ENCODE results near the gene ABCA4. TPM values are rescaled to one million over a fixed set of nuclear protein-coding genes. Genes with fewer than 3 reads are reported as not detected.

Gene ABCA4
- total and polyA plus RNA-seq, 8 donors: 0.08 to 1.2 (median 0.37) TPM; not detected in 5

- H3K27me3 ChIP-seq: no peaks in the 10 kb centered on the region
- no peak for TF ChIP-seq POLR2A (IDR thresholded peaks at IDR 0.05)
- no peak overlapping the region for H3K4me3 ChIP-seq
- intact Hi-C loops (cut with DNase I; ENCODE audit: low total_unique reads): no loop called here
- no peaks in the 10 kb centered on the region for H3K9me3 ChIP-seq
- WGBS, 5 donors: 73 to 92% (median 74%) methylated on average over 4 of the region's 4 CpGs
- H3K27ac ChIP-seq: peak overlapping the region in 1 of 5 donors; percentile 48
- no peak for DNase-seq
- H3K36me3 ChIP-seq: no peaks in the 10 kb centered on the region
- H3K4me1 ChIP-seq: no peaks in the 10 kb centered on the region
Observed at GRCh38 chr1:93964777-93965200, 156.2 kb downstream of the ABCA4 start.

GRCh38 chr1:93964096-93964776, 156.7 kb downstream of the ABCA4 start:
- Histone ChIP-seq H3K27me3 (no peaks in the 10 kb centered on the region), H3K4me1 (no peaks in the 10 kb centered on the region), H3K36me3 (no peaks in the 10 kb centered on the region), H3K4me3 (no peak overlapping the region), H3K9me3 (no peaks in the 10 kb centered on the region), H3K27ac (peak overlapping the region in 1 of 5 donors; percentile 48)
- TF ChIP-seq POLR2A (IDR thresholded peaks at IDR 0.05) (no peak), EP300 (IDR thresholded peaks at IDR 0.05) (no peak), POLR2AphosphoS5 (IDR thresholded peaks at IDR 0.05) (no peak)
- TF ChIP-seq, protein P1, sequence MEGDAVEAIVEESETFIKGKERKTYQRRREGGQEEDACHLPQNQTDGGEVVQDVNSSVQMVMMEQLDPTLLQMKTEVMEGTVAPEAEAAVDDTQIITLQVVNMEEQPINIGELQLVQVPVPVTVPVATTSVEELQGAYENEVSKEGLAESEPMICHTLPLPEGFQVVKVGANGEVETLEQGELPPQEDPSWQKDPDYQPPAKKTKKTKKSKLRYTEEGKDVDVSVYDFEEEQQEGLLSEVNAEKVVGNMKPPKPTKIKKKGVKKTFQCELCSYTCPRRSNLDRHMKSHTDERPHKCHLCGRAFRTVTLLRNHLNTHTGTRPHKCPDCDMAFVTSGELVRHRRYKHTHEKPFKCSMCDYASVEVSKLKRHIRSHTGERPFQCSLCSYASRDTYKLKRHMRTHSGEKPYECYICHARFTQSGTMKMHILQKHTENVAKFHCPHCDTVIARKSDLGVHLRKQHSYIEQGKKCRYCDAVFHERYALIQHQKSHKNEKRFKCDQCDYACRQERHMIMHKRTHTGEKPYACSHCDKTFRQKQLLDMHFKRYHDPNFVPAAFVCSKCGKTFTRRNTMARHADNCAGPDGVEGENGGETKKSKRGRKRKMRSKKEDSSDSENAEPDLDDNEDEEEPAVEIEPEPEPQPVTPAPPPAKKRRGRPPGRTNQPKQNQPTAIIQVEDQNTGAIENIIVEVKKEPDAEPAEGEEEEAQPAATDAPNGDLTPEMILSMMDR (IDR thresholded peaks at IDR 0.05): no peak
- intact Hi-C loops (cut with DNase I; ENCODE audit: low total_unique reads): no loop called here
- no peak for DNase-seq
- WGBS, 5 donors: 78 to 88% (median 86%) methylated on average over 4 of the region's 4 CpGs

DNA sequence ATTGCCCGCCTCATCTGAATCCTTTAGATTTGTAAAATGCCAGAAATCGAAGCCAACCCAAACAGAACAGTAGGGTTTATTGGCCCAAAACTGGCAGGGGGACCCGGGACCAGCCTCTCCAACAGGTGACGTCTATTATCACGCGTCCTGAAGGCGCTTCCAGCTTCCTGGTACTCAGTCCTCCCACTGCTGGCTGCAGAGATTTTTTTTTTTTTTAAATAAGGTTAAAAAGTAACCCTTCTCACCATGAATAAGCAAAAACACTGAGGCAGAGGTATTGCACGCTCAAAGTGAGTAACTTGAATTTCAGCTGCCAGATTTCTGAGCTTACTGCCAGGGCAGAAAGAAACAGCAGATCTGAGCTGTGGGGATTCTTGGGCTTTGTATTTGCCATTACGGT, 157.4 kb downstream of the ABCA4 start:
- TF ChIP-seq POLR2A (IDR thresholded peaks at IDR 0.05) (no peak), EP300 (IDR thresholded peaks at IDR 0.05) (no peak), POLR2AphosphoS5 (IDR thresholded peaks at IDR 0.05) (no peak)
- TF ChIP-seq, protein P1 (IDR thresholded peaks at IDR 0.05): no peak
- peak in 1 of 2 donors; percentile 60 for DNase-seq
- whole genome bisulfite sequencing, 5 donors: 38 to 65% (median 52%) methylated on average over 9 of the region's 9 CpGs
- Histone ChIP-seq H3K9me3 (no peaks in the 10 kb centered on the region), H3K27me3 (no peaks in the 10 kb centered on the region), H3K4me1 (no peaks in the 10 kb centered on the region), H3K4me3 (no peak overlapping the region), H3K27ac (no peak overlapping the region), H3K36me3 (no peaks in the 10 kb centered on the region)
- intact Hi-C loops (cut with DNase I; ENCODE audit: low total_unique reads): no loop called here

GRCh38 chr1:93961906-93962305, 159.0 kb downstream of the ABCA4 start:
- intact Hi-C loops (cut with DNase I; ENCODE audit: low total_unique reads): no loop called here
- TF ChIP-seq EP300 (IDR thresholded peaks at IDR 0.05) (no peak), POLR2A (IDR thresholded peaks at IDR 0.05) (no peak)
- Histone ChIP-seq H3K4me3 (no peak overlapping the region), H3K27ac (no peak overlapping the region), H3K9me3 (peaks cover 0 to under 1% (median 0%) of the 10 kb centered on the region in 4 donors), H3K27me3 (no peaks in the 10 kb centered on the region), H3K36me3 (no peaks in the 10 kb centered on the region), H3K4me1 (no peaks in the 10 kb centered on the region)
- DNase-seq: no peak
- WGBS, 5 donors: 89 to 97% (median 92%) methylated on average over 3 of the region's 3 CpGs

GRCh38 chr1:93961443-93961842, 159.5 kb downstream of the ABCA4 start:
- Histone ChIP-seq H3K27ac (no peak overlapping the region), H3K4me3 (no peak overlapping the region), H3K4me1 (no peaks in the 10 kb centered on the region), H3K9me3 (peaks cover 0 to 5% (median 4%) of the 10 kb centered on the region in 4 donors), H3K27me3 (no peaks in the 10 kb centered on the region), H3K36me3 (no peaks in the 10 kb centered on the region)
- intact Hi-C loops (cut with DNase I; ENCODE audit: low total_unique reads): no loop called here
- 72 to 89% (median 82%) methylated on average over 2 of the region's 2 CpGs for WGBS, 5 donors
- no peak for DNase-seq
- TF ChIP-seq EP300 (IDR thresholded peaks at IDR 0.05) (no peak), POLR2A (IDR thresholded peaks at IDR 0.05) (no peak), POLR2AphosphoS5 (IDR thresholded peaks at IDR 0.05) (no peak)
- TF ChIP-seq, protein P1 (IDR thresholded peaks at IDR 0.05): no peak

Measured in stomach (tissue), 9 donors.